Fibroblast of skin of right quadriceps (primary cell): ENCODE results near the gene GNAI2.
"Not testable (repeated sequence)": the region's sequence is repeated elsewhere in the genome, so short reads cannot be mapped to it uniquely, and the experiment has no call there.

Experiments used
- DNase-seq: peaks from one replicate; pipeline ENCODE4 v3.0.0-alpha.2; 2013

GNAI2 gene

GRCh38 chr3:50266836-50267235 is 30.8 kb downstream of the GNAI2 start:
- DNase-seq, result no peak

- no peak for DNase-seq
Observed at GRCh38 chr3:50267280-50267913, 31.4 kb downstream of the GNAI2 start.

- DNase-seq, result no peak
Observed at GRCh38 chr3:50268276-50268675, 32.3 kb downstream of the GNAI2 start.

- DNase-seq, result no peak
Observed at GRCh38 chr3:50268703-50269451, 32.9 kb downstream of the GNAI2 start, which contains the start of gene SEMA3B. Gene SEMA3B, plus strand, starts transcription at chr3:50269147. Its CDS starts 94 bp downstream, at chr3:50269241.

- no peak for DNase-seq
Observed at GRCh38 chr3:50269460-50269859, 33.5 kb downstream of the GNAI2 start.

- DNase-seq, result no peak
Observed at GRCh38 chr3:50269977-50270413, 34.0 kb downstream of the GNAI2 start.

GRCh38 chr3:50270422-50271224 is 34.6 kb downstream of the GNAI2 start:
- no peak for DNase-seq

- DNase-seq, result no peak
Observed at GRCh38 chr3:50271314-50271936, 35.4 kb downstream of the GNAI2 start.

GRCh38 chr3:50272538-50272910 is 36.5 kb downstream of the GNAI2 start:
- not testable (repeated sequence) for DNase-seq

- DNase-seq, result peak; percentile 60
Observed at GRCh38 chr3:50272911-50273688, 37.1 kb downstream of the GNAI2 start.

GRCh38 chr3:50273689-50274065 is 37.7 kb downstream of the GNAI2 start:
- no peak for DNase-seq

GRCh38 chr3:50274371-50275104 is 38.5 kb downstream of the GNAI2 start:
- DNase-seq, result peak; percentile 40

- no peak for DNase-seq
Observed at GRCh38 chr3:50275141-50275995, 39.4 kb downstream of the GNAI2 start.

- no peak for DNase-seq
Observed at GRCh38 chr3:50275996-50276761, 40.2 kb downstream of the GNAI2 start.

- no peak for DNase-seq
Observed at GRCh38 chr3:50276762-50277101, 40.7 kb downstream of the GNAI2 start.

GRCh38 chr3:50278123-50278879 is 42.3 kb downstream of the GNAI2 start:
- no peak for DNase-seq

- no peak for DNase-seq
Observed at GRCh38 chr3:50278880-50279224, 42.8 kb downstream of the GNAI2 start, which contains the start of gene LSMEM2. Gene LSMEM2, plus strand, starts transcription at chr3:50279087. Its CDS starts 27 bp downstream, at chr3:50279114.

GRCh38 chr3:50279255-50280016 is 43.4 kb downstream of the GNAI2 start:
- no peak for DNase-seq
